Measurements from ENCODE around the gene MGMT. TPM values are rescaled to one million over a fixed set of nuclear protein-coding genes. Genes with fewer than 3 reads are reported as not detected.

MGMT gene
- total RNA-seq, 1 experiment from 2014 or later = 21.2 TPM

GRCh38 chr10:129613377-129613980 is 146.4 kb downstream of the MGMT start:
- no peaks in the 10 kb centered on the region for H3K79me2 ChIP-seq (ENCODE audit: low read depth)
- ChIA-PET CTCF (no interaction called here), POLR2A (ENCODE audit: unreplicated experiment) (no interaction called here)
- BruUV-seq (replicated peaks) = no TSS peak
- H3K4me2 ChIP-seq = no peak overlapping the region
- no peaks in the 10 kb centered on the region for H3K27me3 ChIP-seq (ENCODE audit: insufficient read depth, low read depth)
- H3F3A ChIP-seq (ENCODE audit: insufficient read depth, low read depth) = no peaks in the 10 kb centered on the region
- no peaks in the 10 kb centered on the region for H3K9me2 ChIP-seq (ENCODE audit: insufficient read depth)
- H4K20me1 ChIP-seq (ENCODE audit: insufficient read depth) = no peaks in the 10 kb centered on the region
- H3K9me3 ChIP-seq (ENCODE audit: insufficient read depth, low read depth) = no peaks in the 10 kb centered on the region
- no peak for DNase-seq
- no peak for TF ChIP-seq EZH2 (IDR thresholded peaks at IDR 0.05; ENCODE audit: low read depth)
- TF ChIP-seq, protein P1, sequence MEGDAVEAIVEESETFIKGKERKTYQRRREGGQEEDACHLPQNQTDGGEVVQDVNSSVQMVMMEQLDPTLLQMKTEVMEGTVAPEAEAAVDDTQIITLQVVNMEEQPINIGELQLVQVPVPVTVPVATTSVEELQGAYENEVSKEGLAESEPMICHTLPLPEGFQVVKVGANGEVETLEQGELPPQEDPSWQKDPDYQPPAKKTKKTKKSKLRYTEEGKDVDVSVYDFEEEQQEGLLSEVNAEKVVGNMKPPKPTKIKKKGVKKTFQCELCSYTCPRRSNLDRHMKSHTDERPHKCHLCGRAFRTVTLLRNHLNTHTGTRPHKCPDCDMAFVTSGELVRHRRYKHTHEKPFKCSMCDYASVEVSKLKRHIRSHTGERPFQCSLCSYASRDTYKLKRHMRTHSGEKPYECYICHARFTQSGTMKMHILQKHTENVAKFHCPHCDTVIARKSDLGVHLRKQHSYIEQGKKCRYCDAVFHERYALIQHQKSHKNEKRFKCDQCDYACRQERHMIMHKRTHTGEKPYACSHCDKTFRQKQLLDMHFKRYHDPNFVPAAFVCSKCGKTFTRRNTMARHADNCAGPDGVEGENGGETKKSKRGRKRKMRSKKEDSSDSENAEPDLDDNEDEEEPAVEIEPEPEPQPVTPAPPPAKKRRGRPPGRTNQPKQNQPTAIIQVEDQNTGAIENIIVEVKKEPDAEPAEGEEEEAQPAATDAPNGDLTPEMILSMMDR (conservative IDR thresholded peaks at IDR 0.05) = no peak
- H2AFZ ChIP-seq = no peak overlapping the region
- no peak overlapping the region for H3K4me3 ChIP-seq
- intact Hi-C loops (cut with micrococcal nuclease; ENCODE audit: unreplicated experiment) = no loop called here
- H3K27ac ChIP-seq = no peak overlapping the region
- H3K4me1 ChIP-seq (replicated peaks; ENCODE audit: insufficient read depth) = no peaks in the 10 kb centered on the region
- H3K36me3 ChIP-seq (ENCODE audit: low read depth) = no peaks in the 10 kb centered on the region

DNA sequence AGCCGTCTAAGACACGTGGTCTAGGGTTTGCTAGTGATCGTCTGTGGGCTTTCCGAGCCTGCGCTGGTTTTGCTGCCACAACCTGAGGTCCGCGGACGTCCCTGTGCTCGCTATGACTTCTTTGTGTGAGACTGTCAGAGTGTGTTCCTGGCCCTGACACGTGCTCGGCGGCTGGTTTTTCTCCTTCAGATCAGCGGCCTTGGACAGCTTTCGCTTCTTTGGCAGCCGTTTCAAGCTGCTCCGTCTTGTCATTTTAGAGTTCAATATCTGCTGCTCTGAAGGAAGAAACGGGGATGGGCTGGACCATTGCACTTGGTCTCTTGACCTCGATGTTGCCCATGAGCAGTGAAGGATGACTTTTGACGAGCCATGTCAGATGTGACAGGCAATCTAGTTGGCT is 147.3 kb downstream of the MGMT start:
- Histone ChIP-seq H3K4me1 (replicated peaks; ENCODE audit: insufficient read depth) (no peaks in the 10 kb centered on the region), H3K36me3 (ENCODE audit: low read depth) (no peaks in the 10 kb centered on the region), H3K9me2 (ENCODE audit: insufficient read depth) (no peaks in the 10 kb centered on the region), H3K27ac (no peak overlapping the region), H3K9me3 (ENCODE audit: insufficient read depth, low read depth) (no peaks in the 10 kb centered on the region), H4K20me1 (ENCODE audit: insufficient read depth) (no peaks in the 10 kb centered on the region), H3F3A (ENCODE audit: insufficient read depth, low read depth) (no peaks in the 10 kb centered on the region), H3K79me2 (ENCODE audit: low read depth) (no peaks in the 10 kb centered on the region), H3K4me2 (no peak overlapping the region), H3K4me3 (no peak overlapping the region), H2AFZ (no peak overlapping the region), H3K27me3 (ENCODE audit: insufficient read depth, low read depth) (no peaks in the 10 kb centered on the region)
- TF ChIP-seq, protein P1 (conservative IDR thresholded peaks at IDR 0.05) = no peak
- no peak for TF ChIP-seq EZH2 (IDR thresholded peaks at IDR 0.05; ENCODE audit: low read depth)
- no peak for DNase-seq
- no TSS peak for BruUV-seq (replicated peaks)
- CTCF ChIA-PET = no interaction called here
- POLR2A ChIA-PET (ENCODE audit: unreplicated experiment) = no interaction called here
- intact Hi-C loops (cut with micrococcal nuclease; ENCODE audit: unreplicated experiment) = no loop called here

GRCh38 chr10:129615381-129615780 is 148.3 kb downstream of the MGMT start:
- intact Hi-C loops (cut with micrococcal nuclease; ENCODE audit: unreplicated experiment) = no loop called here
- Histone ChIP-seq H3K27ac (no peak overlapping the region), H3K9me3 (ENCODE audit: insufficient read depth, low read depth) (no peaks in the 10 kb centered on the region), H3K4me1 (replicated peaks; ENCODE audit: insufficient read depth) (no peaks in the 10 kb centered on the region), H3K36me3 (ENCODE audit: low read depth) (no peaks in the 10 kb centered on the region), H3K4me3 (no peak overlapping the region), H3K27me3 (ENCODE audit: insufficient read depth, low read depth) (no peaks in the 10 kb centered on the region), H3F3A (ENCODE audit: insufficient read depth, low read depth) (no peaks in the 10 kb centered on the region), H2AFZ (no peak overlapping the region), H3K9me2 (ENCODE audit: insufficient read depth) (no peaks in the 10 kb centered on the region), H3K4me2 (no peak overlapping the region), H3K79me2 (ENCODE audit: low read depth) (no peaks in the 10 kb centered on the region), H4K20me1 (ENCODE audit: insufficient read depth) (no peaks in the 10 kb centered on the region)
- TF ChIP-seq, protein P1 (conservative IDR thresholded peaks at IDR 0.05) = no peak
- no peak for TF ChIP-seq EZH2 (IDR thresholded peaks at IDR 0.05; ENCODE audit: low read depth)
- POLR2A ChIA-PET (ENCODE audit: unreplicated experiment) = no interaction called here
- DNase-seq = no peak
- BruUV-seq (replicated peaks) = no TSS peak
- CTCF ChIA-PET = no interaction called here

All from PC-9 (cell line).